Liver (tissue), 9 donors: Measurements from ENCODE around the gene SLC26A4. TPM values are rescaled to one million over a fixed set of nuclear protein-coding genes. Genes with fewer than 3 reads are reported as not detected.

Source experiments
- DNase-seq: peaks from one replicate; pipeline ENCODE4 v3.0.0-alpha.2; 2017; ENCODE audit warnings: low spot score
- H3K27ac ChIP-seq, 2 donors: one replicate each; pipeline ENCODE4 v1.7.0; 2013; ENCODE audit warnings: inconsistent platforms in 2 of 2, low read length in 2 of 2, control low read depth in 1 of 2, low read depth in 1 of 2, mild to moderate bottlenecking in 1 of 2
- H3K27me3 ChIP-seq, 4 donors: one replicate each; pipeline versions ENCODE4 v1.6.1 to v1.7.0; 2013; ENCODE audit warnings: low read length in 3 of 4, inconsistent platforms in 1 of 4, mild to moderate bottlenecking in 1 of 4, moderate library complexity in 1 of 4; ENCODE audit not compliant: control insufficient read depth in 4 of 4, insufficient read depth in 4 of 4
- H3K36me3 ChIP-seq, 4 donors: one replicate each; pipeline versions ENCODE4 v1.6.1 to v1.7.0; 2013; ENCODE audit warnings: low read length in 3 of 4, mild to moderate bottlenecking in 3 of 4, low read depth in 1 of 4, moderate library complexity in 1 of 4; ENCODE audit not compliant: control insufficient read depth in 4 of 4, insufficient read depth in 3 of 4
- H3K4me1 ChIP-seq, 4 donors: one replicate each; pipeline versions ENCODE4 v1.6.1 to v1.7.0; 2013; ENCODE audit warnings: low read length in 3 of 4, mild to moderate bottlenecking in 3 of 4, moderate library complexity in 1 of 4; ENCODE audit not compliant: control insufficient read depth in 4 of 4, insufficient read depth in 4 of 4
- H3K4me3 ChIP-seq, 3 donors: one replicate each; pipeline versions ENCODE4 v1.6.1 to v1.7.0; 2013; ENCODE audit warnings: low read length in 3 of 3, control low read depth in 1 of 3, low read depth in 1 of 3, mild to moderate bottlenecking in 1 of 3
- H3K9ac ChIP-seq, 2 donors: one replicate each; pipeline ENCODE4 v1.7.0; 2013; ENCODE audit warnings: low read length in 2 of 2, mild to moderate bottlenecking in 2 of 2, moderate library complexity in 2 of 2, control low read depth in 1 of 2, low read depth in 1 of 2
- H3K9me3 ChIP-seq, 4 donors: one replicate each; pipeline versions ENCODE4 v1.6.1 to v1.7.0; 2013; ENCODE audit warnings: low read length in 3 of 4; ENCODE audit not compliant: control insufficient read depth in 4 of 4
- EGR1 ChIP-seq, 2 donors: IDR thresholded peaks; 2 replicates each; pipeline ENCODE4 v1.6.1; 2016 to 2018; ENCODE audit warnings: antibody characterized with exemption in 2 of 2, low read depth in 2 of 2
- FOXA1 ChIP-seq: IDR thresholded peaks from 2 replicates; pipeline ENCODE4 v1.6.1; 2016; ENCODE audit warnings: antibody characterized with exemption
- FOXA2 ChIP-seq: IDR thresholded peaks from 2 replicates; pipeline ENCODE4 v1.6.1; 2016; ENCODE audit warnings: antibody characterized with exemption
- GABPA ChIP-seq, 2 donors: IDR thresholded peaks in 1 of 2; conservative IDR thresholded peaks in 1 of 2; 2 replicates each; pipeline ENCODE4 v1.6.1; 2016; ENCODE audit warnings: antibody characterized with exemption in 2 of 2, mild to moderate bottlenecking in 1 of 2, moderate library complexity in 1 of 2
- HNF4A ChIP-seq, 2 donors: conservative IDR thresholded peaks; 2 replicates each; pipeline ENCODE4 v1.6.1; 2016; ENCODE audit warnings: antibody characterized with exemption in 2 of 2, mild to moderate bottlenecking in 2 of 2
- HNF4G ChIP-seq: IDR thresholded peaks from 2 replicates; pipeline ENCODE4 v1.6.1; 2016; ENCODE audit warnings: antibody characterized with exemption
- JUND ChIP-seq, 2 donors: IDR thresholded peaks; 2 replicates each; pipeline ENCODE4 v1.6.1; 2016; ENCODE audit warnings: antibody characterized with exemption in 2 of 2
- NR2F2 ChIP-seq: IDR thresholded peaks from 2 replicates; pipeline ENCODE4 v1.6.1; 2016; ENCODE audit warnings: antibody characterized with exemption
- RAD21 ChIP-seq, 2 donors: IDR thresholded peaks; 2 replicates each; pipeline ENCODE4 v1.6.1; 2016; ENCODE audit warnings: antibody characterized with exemption in 2 of 2, mild to moderate bottlenecking in 2 of 2
- RXRA ChIP-seq, 2 donors: IDR thresholded peaks; 2 replicates each; pipeline ENCODE4 v1.6.1; 2017 to 2018; ENCODE audit warnings: antibody characterized with exemption in 2 of 2, mild to moderate bottlenecking in 1 of 2
- SP1 ChIP-seq: IDR thresholded peaks from 2 replicates; pipeline ENCODE4 v1.6.1; 2018; ENCODE audit warnings: antibody characterized with exemption, mild to moderate bottlenecking
- TAF1 ChIP-seq: conservative IDR thresholded peaks from 2 replicates; pipeline ENCODE4 v1.6.1; 2016; ENCODE audit warnings: antibody characterized with exemption, mild to moderate bottlenecking
- YY1 ChIP-seq: IDR thresholded peaks from 2 replicates; pipeline ENCODE4 v1.6.1; 2016; ENCODE audit warnings: antibody characterized with exemption, mild to moderate bottlenecking
- WGBS: extraction: QIAGEN DNeasy Blood & Tissue Kit; methylation state at CpG from one replicate; pipeline ENCODE4 v1.1.7; 2013; 5-methylcytosine and 5-hydroxymethylcytosine counted together
- polyA plus RNA-seq, 2 donors: library from polyadenylated mRNA; stranded (reverse) in 1 of 2; unstranded in 1 of 2; fragments of 200-250 nt in 1 of 2; fragments of >200 nt in 1 of 2; fragmentation: Nextera tagmentation in 1 of 2; extraction: Ambion mirVana in 1 of 2; gene quantifications; one replicate each; pipeline versions ENCODE4 v1.2.1 to v1.2.3, GENCODE V29; 2013 to 2015
- total RNA-seq, 2 donors: library from RNA; depleted of rRNA; stranded (reverse); fragments of >200 nt; gene quantifications; one replicate each; pipeline ENCODE4 v1.2.3, GENCODE V29; 2014
- TF ChIP-seq, protein P1 (sequence below): IDR thresholded peaks from 2 replicates; pipeline ENCODE4 v1.6.1; 2016; ENCODE audit warnings: antibody characterized with exemption
- TF ChIP-seq, protein P2 (sequence below): IDR thresholded peaks from 2 replicates; pipeline ENCODE4 v1.6.1; 2016; ENCODE audit warnings: antibody characterized with exemption
- TF ChIP-seq, protein P3 (sequence below): IDR thresholded peaks from 2 replicates; pipeline ENCODE4 v1.6.1; 2016; ENCODE audit warnings: antibody characterized with exemption, mild to moderate bottlenecking
- TF ChIP-seq, protein P4 (sequence below): IDR thresholded peaks from 2 replicates; pipeline ENCODE4 v1.6.1; 2016; ENCODE audit warnings: antibody characterized with exemption
- TF ChIP-seq, protein P5 (sequence below): fragments of 150-350 bp; IDR thresholded peaks from 2 replicates; pipeline ENCODE4 v1.5.1; 2017; ENCODE audit warnings: improper control_type of control experiment, low read depth, low read length; ENCODE audit not compliant: missing input control
- donor health status: healthy.
- donor health status: healthy.
- donor health status: healthy.
- donor health status: healthy.
- donor health status: healthy.

The SLC26A4 gene
- total and polyA plus RNA-seq, 4 donors: 0.08 to 0.25 (median 0.19) TPM; not detected in 1

DNA sequence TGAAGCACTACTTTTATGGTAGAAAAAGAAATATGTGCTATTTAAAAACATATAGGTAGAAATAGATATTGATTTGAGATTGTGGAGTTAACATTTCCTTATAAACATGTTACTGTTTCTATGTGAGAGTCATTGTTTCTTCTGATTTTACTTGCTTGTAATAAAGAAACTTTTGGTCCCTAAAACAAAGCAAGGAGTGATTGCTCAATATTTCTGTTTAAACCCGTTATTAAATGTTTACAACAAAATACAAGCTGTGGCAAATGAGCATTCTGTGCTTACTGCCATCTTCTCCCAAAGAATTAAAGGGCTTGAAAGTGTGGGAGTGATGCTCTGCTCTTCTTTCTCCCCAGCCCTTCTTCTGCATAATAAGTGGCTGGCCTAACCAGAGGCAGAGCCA is 60.7 kb downstream of the SLC26A4 start (continued):
- TF ChIP-seq, protein P1, sequence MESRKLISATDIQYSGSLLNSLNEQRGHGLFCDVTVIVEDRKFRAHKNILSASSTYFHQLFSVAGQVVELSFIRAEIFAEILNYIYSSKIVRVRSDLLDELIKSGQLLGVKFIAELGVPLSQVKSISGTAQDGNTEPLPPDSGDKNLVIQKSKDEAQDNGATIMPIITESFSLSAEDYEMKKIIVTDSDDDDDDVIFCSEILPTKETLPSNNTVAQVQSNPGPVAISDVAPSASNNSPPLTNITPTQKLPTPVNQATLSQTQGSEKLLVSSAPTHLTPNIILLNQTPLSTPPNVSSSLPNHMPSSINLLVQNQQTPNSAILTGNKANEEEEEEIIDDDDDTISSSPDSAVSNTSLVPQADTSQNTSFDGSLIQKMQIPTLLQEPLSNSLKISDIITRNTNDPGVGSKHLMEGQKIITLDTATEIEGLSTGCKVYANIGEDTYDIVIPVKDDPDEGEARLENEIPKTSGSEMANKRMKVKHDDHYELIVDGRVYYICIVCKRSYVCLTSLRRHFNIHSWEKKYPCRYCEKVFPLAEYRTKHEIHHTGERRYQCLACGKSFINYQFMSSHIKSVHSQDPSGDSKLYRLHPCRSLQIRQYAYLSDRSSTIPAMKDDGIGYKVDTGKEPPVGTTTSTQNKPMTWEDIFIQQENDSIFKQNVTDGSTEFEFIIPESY: no peak
- TF ChIP-seq EGR1 (IDR thresholded peaks at IDR 0.05; ENCODE audit: low read depth in 2 of 2) (no peak), RXRA (IDR thresholded peaks at IDR 0.05) (no peak), NR2F2 (no peak), RAD21 (IDR thresholded peaks at IDR 0.05) (no peak), HNF4A (conservative IDR thresholded peaks at IDR 0.05) (no peak)

DNA sequence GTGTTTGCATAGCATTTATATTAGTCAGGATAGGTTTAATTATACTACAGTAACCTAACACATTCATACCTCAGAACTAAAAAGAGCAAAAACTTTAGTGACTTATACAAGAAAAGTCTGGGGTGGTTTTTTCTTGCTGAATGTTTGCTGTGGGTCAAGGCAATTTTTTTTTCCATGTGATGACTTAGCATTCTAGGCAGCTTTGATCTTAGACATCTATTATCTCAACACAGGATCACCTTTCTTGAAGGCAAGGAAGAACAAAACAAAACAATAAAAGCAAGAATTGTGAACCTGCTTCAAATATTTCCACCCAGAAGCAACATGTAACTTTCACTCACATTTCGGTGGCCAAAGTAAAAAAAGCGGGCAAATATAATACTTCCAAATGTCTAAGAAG is 62.6 kb downstream of the SLC26A4 start:
- Histone ChIP-seq H3K4me3 (no peak overlapping the region), H3K9me3 (no peaks in the 10 kb centered on the region), H3K27ac (no peak overlapping the region), H3K27me3 (peaks cover 0 to 6% (median 0%) of the 10 kb centered on the region in 4 donors), H3K4me1 (no peaks in the 10 kb centered on the region), H3K36me3 (no peaks in the 10 kb centered on the region), H3K9ac (no peak overlapping the region)
- TF ChIP-seq, protein P2, sequence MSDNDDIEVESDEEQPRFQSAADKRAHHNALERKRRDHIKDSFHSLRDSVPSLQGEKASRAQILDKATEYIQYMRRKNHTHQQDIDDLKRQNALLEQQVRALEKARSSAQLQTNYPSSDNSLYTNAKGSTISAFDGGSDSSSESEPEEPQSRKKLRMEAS: no peak
- TF ChIP-seq JUND (IDR thresholded peaks at IDR 0.05): no peak
- TF ChIP-seq YY1: no peak
- TF ChIP-seq HNF4A (conservative IDR thresholded peaks at IDR 0.05): no peak
- no peak for TF ChIP-seq TAF1
- TF ChIP-seq, protein P3, sequence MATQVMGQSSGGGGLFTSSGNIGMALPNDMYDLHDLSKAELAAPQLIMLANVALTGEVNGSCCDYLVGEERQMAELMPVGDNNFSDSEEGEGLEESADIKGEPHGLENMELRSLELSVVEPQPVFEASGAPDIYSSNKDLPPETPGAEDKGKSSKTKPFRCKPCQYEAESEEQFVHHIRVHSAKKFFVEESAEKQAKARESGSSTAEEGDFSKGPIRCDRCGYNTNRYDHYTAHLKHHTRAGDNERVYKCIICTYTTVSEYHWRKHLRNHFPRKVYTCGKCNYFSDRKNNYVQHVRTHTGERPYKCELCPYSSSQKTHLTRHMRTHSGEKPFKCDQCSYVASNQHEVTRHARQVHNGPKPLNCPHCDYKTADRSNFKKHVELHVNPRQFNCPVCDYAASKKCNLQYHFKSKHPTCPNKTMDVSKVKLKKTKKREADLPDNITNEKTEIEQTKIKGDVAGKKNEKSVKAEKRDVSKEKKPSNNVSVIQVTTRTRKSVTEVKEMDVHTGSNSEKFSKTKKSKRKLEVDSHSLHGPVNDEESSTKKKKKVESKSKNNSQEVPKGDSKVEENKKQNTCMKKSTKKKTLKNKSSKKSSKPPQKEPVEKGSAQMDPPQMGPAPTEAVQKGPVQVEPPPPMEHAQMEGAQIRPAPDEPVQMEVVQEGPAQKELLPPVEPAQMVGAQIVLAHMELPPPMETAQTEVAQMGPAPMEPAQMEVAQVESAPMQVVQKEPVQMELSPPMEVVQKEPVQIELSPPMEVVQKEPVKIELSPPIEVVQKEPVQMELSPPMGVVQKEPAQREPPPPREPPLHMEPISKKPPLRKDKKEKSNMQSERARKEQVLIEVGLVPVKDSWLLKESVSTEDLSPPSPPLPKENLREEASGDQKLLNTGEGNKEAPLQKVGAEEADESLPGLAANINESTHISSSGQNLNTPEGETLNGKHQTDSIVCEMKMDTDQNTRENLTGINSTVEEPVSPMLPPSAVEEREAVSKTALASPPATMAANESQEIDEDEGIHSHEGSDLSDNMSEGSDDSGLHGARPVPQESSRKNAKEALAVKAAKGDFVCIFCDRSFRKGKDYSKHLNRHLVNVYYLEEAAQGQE: no peak
- no peak for TF ChIP-seq SP1
- TF ChIP-seq, protein P4, sequence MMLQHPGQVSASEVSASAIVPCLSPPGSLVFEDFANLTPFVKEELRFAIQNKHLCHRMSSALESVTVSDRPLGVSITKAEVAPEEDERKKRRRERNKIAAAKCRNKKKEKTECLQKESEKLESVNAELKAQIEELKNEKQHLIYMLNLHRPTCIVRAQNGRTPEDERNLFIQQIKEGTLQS: no peak
- TF ChIP-seq FOXA2: no peak
- no peak for TF ChIP-seq RXRA (IDR thresholded peaks at IDR 0.05)
- no peak for TF ChIP-seq RAD21 (IDR thresholded peaks at IDR 0.05)
- no peak for TF ChIP-seq FOXA1
- TF ChIP-seq GABPA (IDR thresholded peaks at IDR 0.05 in 1 of 2, conservative IDR thresholded peaks at IDR 0.05 in 1 of 2): no peak
- TF ChIP-seq, protein P5, sequence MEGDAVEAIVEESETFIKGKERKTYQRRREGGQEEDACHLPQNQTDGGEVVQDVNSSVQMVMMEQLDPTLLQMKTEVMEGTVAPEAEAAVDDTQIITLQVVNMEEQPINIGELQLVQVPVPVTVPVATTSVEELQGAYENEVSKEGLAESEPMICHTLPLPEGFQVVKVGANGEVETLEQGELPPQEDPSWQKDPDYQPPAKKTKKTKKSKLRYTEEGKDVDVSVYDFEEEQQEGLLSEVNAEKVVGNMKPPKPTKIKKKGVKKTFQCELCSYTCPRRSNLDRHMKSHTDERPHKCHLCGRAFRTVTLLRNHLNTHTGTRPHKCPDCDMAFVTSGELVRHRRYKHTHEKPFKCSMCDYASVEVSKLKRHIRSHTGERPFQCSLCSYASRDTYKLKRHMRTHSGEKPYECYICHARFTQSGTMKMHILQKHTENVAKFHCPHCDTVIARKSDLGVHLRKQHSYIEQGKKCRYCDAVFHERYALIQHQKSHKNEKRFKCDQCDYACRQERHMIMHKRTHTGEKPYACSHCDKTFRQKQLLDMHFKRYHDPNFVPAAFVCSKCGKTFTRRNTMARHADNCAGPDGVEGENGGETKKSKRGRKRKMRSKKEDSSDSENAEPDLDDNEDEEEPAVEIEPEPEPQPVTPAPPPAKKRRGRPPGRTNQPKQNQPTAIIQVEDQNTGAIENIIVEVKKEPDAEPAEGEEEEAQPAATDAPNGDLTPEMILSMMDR: no peak
- TF ChIP-seq HNF4G: no peak
- TF ChIP-seq NR2F2: no peak
- 95% methylated on average over 2 of the region's 2 CpGs for WGBS
- no peak for DNase-seq
